Peyer's patch (tissue), 4 donors: ENCODE results near the gene RNLS. TPM values are rescaled to one million over a fixed set of nuclear protein-coding genes. Genes with fewer than 3 reads are reported as not detected.

ENCODE experiments used
- DNase-seq, 3 donors: peaks; one replicate each; pipeline ENCODE4 v3.0.0-alpha.2; 2017 to 2019
- H3K27ac ChIP-seq, 4 donors: fragments of 200-600 bp; sonication (generic); one replicate each; pipeline ENCODE4 v1.5.1; 2016 to 2019
- H3K27me3 ChIP-seq, 2 donors: fragments of 200-600 bp; sonication (generic); one replicate each; pipeline ENCODE4 v1.5.1; 2019
- H3K36me3 ChIP-seq, 3 donors: fragments of 200-600 bp; sonication (generic); one replicate each; pipeline ENCODE4 v1.5.1; 2016 to 2019
- H3K4me1 ChIP-seq, 4 donors: fragments of 200-600 bp; sonication (generic); one replicate each; pipeline ENCODE4 v1.5.1; 2016 to 2019
- H3K4me3 ChIP-seq, 4 donors: fragments of 200-600 bp; sonication (generic); 1 replicate in 3 of 4; 2 replicates in 1 of 4; pipeline ENCODE4 v1.5.1; 2016 to 2019; ENCODE audit warnings: mild to moderate bottlenecking in 1 of 4
- H3K9me3 ChIP-seq, 4 donors: fragments of 200-600 bp; sonication (generic); one replicate each; pipeline ENCODE4 v1.5.1; 2016 to 2019; ENCODE audit warnings: mild to moderate bottlenecking in 1 of 4
- CTCF ChIP-seq, 6 experiments: fragments of 450-650 bp in 4 of 6; fragments of 200-600 bp in 2 of 6; sonication (generic) in 1 of 6; IDR thresholded peaks; one replicate each; pipeline ENCODE4 v1.5.1; 2017 to 2019; ENCODE audit warnings: antibody characterized with exemption in 6 of 6, mild to moderate bottlenecking in 3 of 6, moderate library complexity in 1 of 6
- POLR2A ChIP-seq, 2 donors: fragments of 450-650 bp; IDR thresholded peaks; one replicate each; pipeline ENCODE4 v1.5.1; 2017; ENCODE audit warnings: antibody characterized with exemption in 2 of 2, mild to moderate bottlenecking in 2 of 2, moderate library complexity in 2 of 2
- total RNA-seq, 4 donors: library from RNA; depleted of rRNA; stranded (reverse); fragments of >200 nt; gene quantifications; one replicate each; pipeline ENCODE4 v1.1.0, GENCODE V29; 2016

Gene RNLS
- total RNA-seq, 4 donors from 2014 or later, result 4.1 to 29.6 (median 22.6) TPM

- peak in 2 of 3 donors; percentile 29 to 55 for DNase-seq
- H3K4me1 ChIP-seq, result no peaks in the 10 kb centered on the region
- no peak overlapping the region for H3K4me3 ChIP-seq
- peak overlapping the region in 3 of 4 donors; percentile 53 to 58 (median 58) for H3K27ac ChIP-seq
- H3K36me3 ChIP-seq, result no peaks in the 10 kb centered on the region
- TF ChIP-seq CTCF (IDR thresholded peaks at IDR 0.05) (no peak), POLR2A (IDR thresholded peaks at IDR 0.05) (no peak)
- H3K9me3 ChIP-seq, result no peaks in the 10 kb centered on the region
- no peaks in the 10 kb centered on the region for H3K27me3 ChIP-seq
Measured at GRCh38 chr10:88270871-88271713, 312.0 kb downstream of the RNLS start.

GRCh38 chr10:88270061-88270808 is 312.9 kb downstream of the RNLS start:
- peak overlapping the region in 2 of 4 donors; percentile 53 to 58 for H3K27ac ChIP-seq
- no peaks in the 10 kb centered on the region for H3K4me1 ChIP-seq
- no peaks in the 10 kb centered on the region for H3K27me3 ChIP-seq
- DNase-seq, result no peak
- no peaks in the 10 kb centered on the region for H3K9me3 ChIP-seq
- H3K4me3 ChIP-seq, result no peak overlapping the region
- TF ChIP-seq POLR2A (IDR thresholded peaks at IDR 0.05) (no peak), CTCF (IDR thresholded peaks at IDR 0.05) (no peak)
- no peaks in the 10 kb centered on the region for H3K36me3 ChIP-seq

DNA sequence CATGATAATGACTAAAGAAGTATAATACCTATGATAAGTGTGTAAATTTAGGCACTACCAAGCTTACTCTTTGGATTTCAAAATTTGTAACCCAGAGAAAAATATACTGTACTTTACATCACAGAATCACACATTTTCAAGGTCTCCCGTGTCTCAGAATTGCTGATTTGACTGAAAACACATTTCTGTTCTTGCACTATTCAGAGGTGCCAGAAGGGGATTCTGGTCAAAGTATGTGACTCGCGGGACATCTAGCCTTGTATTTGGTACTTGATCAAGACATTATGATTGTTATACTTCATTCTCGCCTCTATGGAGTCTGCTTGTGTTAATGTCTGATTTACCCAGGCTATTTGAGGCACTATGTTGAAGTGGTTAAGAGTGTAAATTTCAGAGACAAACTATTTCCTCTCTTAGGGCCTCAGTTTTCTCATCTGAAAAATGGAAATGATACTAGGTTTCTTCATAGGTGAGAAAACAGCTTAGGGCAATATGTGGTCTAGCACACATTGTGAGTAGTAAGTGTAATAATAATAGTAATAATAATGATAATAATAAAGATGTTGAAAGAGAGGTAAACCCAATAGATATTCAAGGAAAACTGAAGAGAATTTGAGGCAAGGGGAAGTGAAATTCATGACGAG is 320.4 kb downstream of the RNLS start:
- DNase-seq, result no peak
- Histone ChIP-seq H3K4me3 (no peak overlapping the region), H3K27me3 (no peaks in the 10 kb centered on the region), H3K9me3 (no peaks in the 10 kb centered on the region), H3K4me1 (no peaks in the 10 kb centered on the region), H3K27ac (no peak overlapping the region), H3K36me3 (no peaks in the 10 kb centered on the region)
- TF ChIP-seq CTCF (IDR thresholded peaks at IDR 0.05) (no peak), POLR2A (IDR thresholded peaks at IDR 0.05) (no peak)

DNA sequence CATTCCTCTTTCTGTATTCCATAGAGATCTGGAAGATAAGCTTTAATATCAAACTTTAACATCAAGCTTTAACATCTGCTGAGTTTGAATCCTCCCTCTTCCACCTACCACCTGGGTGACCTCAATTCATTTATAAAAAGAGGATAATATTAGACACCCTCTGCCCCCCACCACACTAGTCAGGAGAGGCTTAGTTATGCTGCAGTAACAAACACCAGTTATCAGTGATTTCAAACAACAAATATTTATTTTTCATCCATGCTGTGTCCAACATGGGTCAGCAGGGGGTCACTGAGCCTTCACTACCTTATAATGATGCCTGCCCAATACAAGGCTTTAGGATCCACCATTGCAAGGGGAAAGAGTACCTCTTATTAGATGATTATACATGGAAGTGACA is 322.0 kb downstream of the RNLS start:
- H3K9me3 ChIP-seq, result no peaks in the 10 kb centered on the region
- no peak for TF ChIP-seq POLR2A (IDR thresholded peaks at IDR 0.05)
- no peak for TF ChIP-seq CTCF (IDR thresholded peaks at IDR 0.05)

GRCh38 chr10:88260329-88261051 is 322.6 kb downstream of the RNLS start:
- Histone ChIP-seq H3K4me1 (no peaks in the 10 kb centered on the region), H3K36me3 (no peaks in the 10 kb centered on the region), H3K4me3 (no peak overlapping the region), H3K27me3 (no peaks in the 10 kb centered on the region), H3K27ac (no peak overlapping the region), H3K9me3 (no peaks in the 10 kb centered on the region)
- TF ChIP-seq CTCF (IDR thresholded peaks at IDR 0.05) (no peak), POLR2A (IDR thresholded peaks at IDR 0.05) (no peak)
- DNase-seq, result no peak

More for the DNA sequence above, 322.0 kb downstream of the RNLS start:
- Histone ChIP-seq H3K27me3 (no peaks in the 10 kb centered on the region), H3K36me3 (no peaks in the 10 kb centered on the region), H3K27ac (no peak overlapping the region), H3K4me1 (no peaks in the 10 kb centered on the region), H3K4me3 (no peak overlapping the region)
- no peak for DNase-seq
